ENCODE data around the gene PODN.

The PODN gene

GRCh38 chr1:53131590-53131938, 69.6 kb downstream of the PODN start:
- DNase-seq (ENCODE audit: low spot score), result no peak

- DNase-seq (ENCODE audit: low spot score), result no peak
These were observed 70.2 kb downstream of the PODN start for GRCh38 chr1:53132176-53132575.

GRCh38 chr1:53133261-53134041, 71.4 kb downstream of the PODN start:
- no peak for DNase-seq (ENCODE audit: low spot score)

- no peak for DNase-seq (ENCODE audit: low spot score)
These were observed 72.1 kb downstream of the PODN start for GRCh38 chr1:53134042-53134485.
